NCI-H446 (cell line): ENCODE data around the gene SNX9.
A peak's percentile ranks its signal among the peaks of the same experiment; 100 is the strongest.
"Not testable (repeated sequence)": the region's sequence is repeated elsewhere in the genome, so short reads cannot be mapped to it uniquely, and the experiment has no call there.

ENCODE experiments used
- DNase-seq, 2 experiments: peaks; one replicate each; lab custom pipeline; 2025; lab: John Stamatoyannopoulos, UW

SNX9 gene

GRCh38 chr6:157927011-157927410 is 104.0 kb downstream of the SNX9 start:
- no peak for DNase-seq

GRCh38 chr6:157928428-157928827 is 105.4 kb downstream of the SNX9 start:
- no peak for DNase-seq

GRCh38 chr6:157929076-157929475 is 106.0 kb downstream of the SNX9 start:
- no peak for DNase-seq

- no peak for DNase-seq
These were observed 106.8 kb downstream of the SNX9 start for GRCh38 chr6:157929765-157930319.

- DNase-seq: no peak
These were observed 112.7 kb downstream of the SNX9 start for GRCh38 chr6:157935786-157936185.

GRCh38 chr6:157937318-157937717 is 114.3 kb downstream of the SNX9 start:
- DNase-seq: no peak

GRCh38 chr6:157937916-157938315 is 114.9 kb downstream of the SNX9 start:
- no peak for DNase-seq

- not testable (repeated sequence) for DNase-seq
These were observed 117.5 kb downstream of the SNX9 start for GRCh38 chr6:157940375-157941036.

GRCh38 chr6:157941101-157941863 is 118.2 kb downstream of the SNX9 start:
- no peak for DNase-seq

GRCh38 chr6:157942351-157942750 is 119.3 kb downstream of the SNX9 start:
- DNase-seq: no peak

GRCh38 chr6:157943249-157943963 is 120.4 kb downstream of the SNX9 start:
- no peak for DNase-seq

- DNase-seq: no peak
These were observed 120.9 kb downstream of the SNX9 start for GRCh38 chr6:157943964-157944283.

GRCh38 chr6:157944983-157945931 is 122.2 kb downstream of the SNX9 start:
- DNase-seq: no peak

- DNase-seq: no peak
These were observed 123.1 kb downstream of the SNX9 start for GRCh38 chr6:157946053-157946617.

GRCh38 chr6:157946865-157947532 is 124.0 kb downstream of the SNX9 start:
- DNase-seq: peak in 1 of 2 experiments; percentile 20

GRCh38 chr6:157950899-157951298 is 127.9 kb downstream of the SNX9 start:
- DNase-seq: not testable (repeated sequence)

- no peak for DNase-seq
These were observed 128.8 kb downstream of the SNX9 start for GRCh38 chr6:157951828-157952227.

- DNase-seq: no peak
These were observed 129.9 kb downstream of the SNX9 start for GRCh38 chr6:157952861-157953351.

- DNase-seq: no peak
These were observed 130.6 kb downstream of the SNX9 start for GRCh38 chr6:157953580-157954091.
